Measurements from ENCODE around the gene KLHDC3.
A peak's percentile ranks its signal among the peaks of the same experiment; 100 is the strongest.
"Not testable (repeated sequence)": the region's sequence is repeated elsewhere in the genome, so short reads cannot be mapped to it uniquely, and the experiment has no call there.

KLHDC3 gene

DNA sequence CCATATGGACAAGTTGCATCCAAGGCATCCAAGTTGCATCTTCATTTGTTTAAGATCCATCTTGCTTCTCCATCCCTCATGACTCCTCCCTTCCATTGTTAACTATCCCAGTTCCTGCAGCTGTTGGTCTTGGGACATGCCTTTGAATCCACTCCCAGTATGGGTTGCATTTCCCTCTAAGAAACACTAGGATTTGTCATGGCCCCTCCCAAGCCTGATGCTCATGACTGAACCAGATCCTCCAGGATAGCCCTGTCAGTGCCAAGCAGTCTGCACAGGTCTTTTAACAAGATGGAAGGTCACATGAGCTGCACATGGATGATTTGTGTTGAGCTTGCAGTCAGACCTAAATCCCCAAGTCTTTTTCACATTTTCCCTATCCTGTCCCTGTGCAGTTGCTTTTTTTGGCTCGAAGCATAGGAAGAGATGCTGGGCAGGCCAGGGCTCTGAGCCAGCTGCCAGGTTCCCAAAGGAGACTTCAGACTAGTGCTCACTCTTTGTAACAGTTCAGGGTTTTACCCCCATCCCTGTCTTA lies 25.5 kb upstream of the KLHDC3 start:
- DNase-seq (ENCODE audit: low read depth) = peak; percentile 34

DNA sequence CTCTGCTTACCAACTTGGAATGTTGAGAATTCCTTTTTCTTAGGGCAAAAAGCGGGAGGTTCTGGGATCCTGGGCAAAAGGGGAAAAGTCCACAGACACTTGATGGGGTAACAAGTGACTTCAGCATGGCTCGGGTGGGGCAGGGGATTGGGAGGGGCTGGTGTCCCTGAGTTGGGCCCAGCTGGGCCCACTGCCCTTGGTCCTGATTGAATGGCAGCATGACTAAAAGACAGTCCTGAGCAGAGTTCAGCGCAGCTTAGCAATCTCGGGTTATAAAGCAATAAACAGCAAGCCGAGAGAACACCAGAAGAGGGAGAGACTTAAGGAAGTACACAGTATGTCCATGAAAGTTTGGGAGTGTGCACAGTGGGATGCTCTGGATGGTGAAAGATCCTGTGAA lies 24.1 kb upstream of the KLHDC3 start:
- DNase-seq (ENCODE audit: low read depth) = no peak

DNA sequence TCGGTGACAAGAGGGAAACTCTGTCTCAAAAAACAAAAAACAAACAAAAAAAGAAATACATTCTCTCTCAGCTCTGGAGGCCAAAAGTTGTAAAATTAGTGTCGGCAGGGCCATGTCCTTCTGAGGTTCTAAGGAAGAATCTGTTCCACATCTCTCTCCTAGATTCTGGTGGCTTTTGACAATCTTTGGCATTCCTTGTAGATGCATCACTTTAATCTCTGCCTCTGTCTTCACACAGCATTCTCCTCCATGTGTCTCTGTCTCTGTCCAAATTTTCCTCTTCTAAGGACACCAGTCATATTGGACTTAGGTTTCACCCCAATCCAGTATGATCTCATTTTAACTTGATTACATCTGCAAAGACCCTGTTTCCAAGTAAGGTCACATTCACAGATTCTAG lies 20.6 kb upstream of the KLHDC3 start:
- peak; percentile 68 for DNase-seq (ENCODE audit: low read depth)

DNA sequence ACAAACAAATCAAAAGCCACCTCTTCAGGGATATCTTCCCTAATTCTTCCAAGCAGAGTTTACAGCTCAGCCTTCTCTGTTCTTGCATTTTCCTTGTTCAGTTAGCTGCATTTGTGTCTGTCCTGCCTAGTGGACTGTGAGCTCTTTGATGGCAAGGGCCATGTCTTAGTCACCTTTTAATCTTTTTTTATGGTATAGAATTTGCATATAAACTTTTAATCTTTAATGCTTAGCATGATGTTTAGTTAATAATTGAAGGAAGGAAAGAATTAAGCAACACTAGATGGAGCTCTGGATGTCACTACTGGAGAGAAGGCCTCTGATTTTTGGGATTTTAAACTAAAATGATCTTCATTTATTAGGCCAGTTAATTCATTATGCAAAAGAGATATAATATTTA lies 17.5 kb upstream of the KLHDC3 start:
- DNase-seq (ENCODE audit: low read depth) = no peak

- DNase-seq (ENCODE audit: low read depth) = not testable (repeated sequence)
Observed at GRCh38 chr6:42998205-42998604, 15.8 kb upstream of the KLHDC3 start.

GRCh38 chr6:43001843-43002242 lies 12.2 kb upstream of the KLHDC3 start:
- no peak for DNase-seq (ENCODE audit: low read depth)

GRCh38 chr6:43005844-43006243 lies 8.2 kb upstream of the KLHDC3 start:
- no peak for DNase-seq (ENCODE audit: low read depth)

DNA sequence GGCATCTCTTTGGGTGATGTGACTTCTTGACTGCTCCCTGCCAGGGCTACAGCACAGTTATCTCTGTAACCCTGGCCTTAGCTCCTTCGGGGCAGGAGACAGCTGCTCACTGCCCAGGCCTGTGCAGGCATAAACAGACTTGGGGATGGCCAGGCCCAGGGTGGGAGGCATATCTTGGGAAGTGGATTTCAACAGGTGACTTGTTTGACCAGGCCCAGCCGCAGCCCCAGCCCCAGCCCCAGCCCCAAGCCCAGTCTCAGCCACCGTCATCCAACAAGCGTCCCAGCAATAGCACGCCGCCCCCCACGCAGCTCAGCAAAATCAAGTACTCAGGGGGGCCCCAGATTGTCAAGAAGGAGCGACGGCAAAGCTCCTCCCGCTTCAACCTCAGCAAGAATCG lies 7.8 kb upstream of the KLHDC3 start:
- no peak for DNase-seq (ENCODE audit: low read depth)

- no peak for DNase-seq (ENCODE audit: low read depth)
Observed at GRCh38 chr6:43007126-43007525, 6.9 kb upstream of the KLHDC3 start.

- DNase-seq (ENCODE audit: low read depth) = peak; percentile 51
Observed at GRCh38 chr6:43009124-43009523, 4.9 kb upstream of the KLHDC3 start.

DNA sequence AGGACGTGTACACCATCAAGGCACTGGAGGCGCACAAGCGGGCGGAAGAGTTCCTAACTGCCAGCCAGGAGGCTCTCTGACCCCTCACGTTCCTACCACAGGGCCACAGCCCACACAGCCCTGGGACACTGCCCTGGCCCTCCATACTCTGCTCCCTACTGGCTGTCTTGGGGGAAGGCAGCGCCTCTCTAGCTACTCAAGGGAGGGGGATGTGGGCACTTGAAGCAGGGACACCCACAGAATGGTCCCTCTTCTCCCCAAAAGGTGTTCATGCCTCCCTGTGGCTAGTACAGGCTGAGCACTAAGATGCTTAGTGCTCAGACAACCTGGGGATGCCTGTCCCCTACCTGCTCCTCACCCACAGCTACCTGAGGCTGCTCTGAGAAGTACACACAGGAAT lies 2.8 kb upstream of the KLHDC3 start:
- DNase-seq (ENCODE audit: low read depth) = no peak

GRCh38 chr6:43012364-43012763 lies 1.7 kb upstream of the KLHDC3 start:
- no peak for DNase-seq (ENCODE audit: low read depth)

DNA sequence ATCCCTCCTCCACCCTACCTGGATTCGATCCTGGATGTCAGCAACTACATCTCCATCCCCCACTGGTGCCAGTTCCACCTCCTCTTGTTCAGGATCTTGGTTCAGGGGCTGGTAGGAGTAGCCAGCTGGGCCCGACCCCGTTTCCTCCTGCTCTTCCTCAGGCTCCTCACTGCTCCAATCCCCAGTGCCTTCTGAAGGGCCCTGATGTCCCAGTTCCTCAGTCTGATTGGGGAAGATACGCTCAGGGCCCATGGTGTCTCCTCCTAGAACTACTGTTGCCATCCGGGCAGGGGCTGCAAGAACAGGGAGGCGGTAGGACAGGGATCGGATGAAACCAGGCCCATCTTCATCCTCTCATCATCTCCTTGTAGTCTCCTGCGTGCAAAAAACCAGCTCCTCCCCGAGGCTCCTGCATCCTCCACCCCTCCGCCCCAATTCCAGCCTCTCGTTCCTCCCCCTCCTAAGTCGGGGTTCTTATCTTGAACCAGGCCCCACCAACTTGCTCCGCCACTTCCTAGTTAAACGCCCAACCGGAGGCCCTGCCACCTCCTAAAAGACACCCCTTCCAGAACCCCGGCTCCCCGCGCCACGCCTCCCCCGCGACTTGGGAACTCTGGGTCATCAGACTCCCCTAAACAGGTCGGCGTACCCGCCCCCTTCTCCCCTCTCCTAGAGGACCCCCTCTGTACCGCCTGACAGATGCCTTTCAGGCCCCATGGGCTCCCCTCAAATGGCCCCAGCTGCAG lies 779 bp upstream of the KLHDC3 start:
- no peak for DNase-seq (ENCODE audit: low read depth)

DNA sequence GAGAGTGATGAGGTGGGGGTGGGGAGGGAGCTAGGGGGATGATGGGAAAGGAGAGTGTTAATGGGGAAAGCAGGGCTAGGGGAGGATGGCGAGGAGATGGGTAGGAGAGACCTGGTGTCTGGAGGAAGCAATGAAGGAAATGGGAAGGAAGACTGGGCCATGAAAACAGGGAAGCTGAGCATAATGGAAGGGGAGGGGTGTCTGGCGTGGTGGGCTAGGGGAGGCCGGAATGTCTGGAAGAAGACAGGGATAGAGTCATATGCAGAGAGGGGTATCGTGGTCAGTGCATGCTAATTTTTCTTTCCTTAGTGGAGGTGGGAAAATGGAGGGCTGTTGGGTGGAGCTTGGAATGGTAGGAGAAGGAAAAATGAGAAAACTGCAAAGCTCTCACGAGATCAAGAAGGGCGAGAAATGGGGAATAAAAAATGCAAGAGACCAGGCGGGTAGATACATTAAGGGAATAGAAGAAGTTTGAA lies 423 bp downstream of the KLHDC3 start:
- DNase-seq (ENCODE audit: low read depth) = peak; percentile 66

- no peak for DNase-seq (ENCODE audit: low read depth)
Observed at GRCh38 chr6:43016176-43016942, 2.3 kb downstream of the KLHDC3 start.

GRCh38 chr6:43016943-43017334 lies 2.9 kb downstream of the KLHDC3 start:
- DNase-seq (ENCODE audit: low read depth) = no peak

- DNase-seq (ENCODE audit: low read depth) = no peak
Observed at GRCh38 chr6:43019152-43019551, 5.1 kb downstream of the KLHDC3 start.

DNA sequence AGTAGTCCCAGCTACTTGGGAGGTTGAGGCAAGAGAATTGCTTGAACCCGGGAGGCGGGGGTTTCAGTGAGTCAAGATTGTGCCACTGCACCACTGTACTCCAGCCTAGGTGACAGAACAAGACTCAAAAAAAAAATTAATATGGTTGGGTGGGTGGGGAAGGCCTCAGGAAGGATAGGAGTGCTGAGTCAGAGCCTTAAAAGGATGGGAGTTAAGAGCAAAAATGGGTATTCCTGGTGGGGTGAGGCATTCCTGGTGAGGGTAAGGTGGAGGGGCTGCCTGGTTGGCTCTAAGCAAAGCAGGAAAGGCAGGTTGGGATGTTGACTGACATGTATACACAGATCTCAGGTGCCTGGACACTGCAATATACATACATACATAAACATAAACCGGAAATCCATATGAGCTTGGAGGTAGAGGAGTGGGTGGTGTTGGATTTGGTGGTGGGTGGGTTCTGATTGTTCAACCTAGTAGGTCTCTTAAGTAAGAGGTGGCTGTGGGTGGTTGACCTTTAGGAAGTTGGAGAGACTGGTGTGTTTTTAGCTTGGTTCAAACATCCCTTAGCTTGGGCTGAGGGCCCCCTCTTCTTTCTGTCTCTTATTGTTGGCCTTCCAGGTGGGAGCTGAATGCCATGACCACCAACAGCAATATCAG lies 6.1 kb downstream of the KLHDC3 start:
- DNase-seq (ENCODE audit: low read depth) = no peak

DNA sequence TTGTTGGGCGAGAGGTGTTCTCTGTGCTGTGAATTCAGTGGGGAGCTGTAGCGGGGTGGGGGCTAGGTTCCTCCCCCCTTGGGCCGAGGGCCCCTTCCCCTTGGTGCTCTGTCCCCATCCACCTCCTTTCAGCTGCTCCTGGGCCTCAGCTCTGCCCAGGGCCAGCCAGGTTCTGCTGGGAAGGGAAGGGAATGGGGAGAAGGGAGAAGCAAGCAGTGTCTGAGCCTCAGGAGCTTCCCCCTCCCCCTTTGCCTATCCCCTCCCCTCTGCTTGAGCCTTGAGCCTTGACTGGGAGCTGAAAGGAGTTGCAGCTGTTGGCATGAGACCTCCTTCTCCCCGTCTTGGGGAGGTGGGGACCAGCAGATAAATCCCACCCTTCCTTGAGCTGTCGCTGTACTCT lies 6.8 kb downstream of the KLHDC3 start:
- peak; percentile 8 for DNase-seq (ENCODE audit: low read depth)

- DNase-seq (ENCODE audit: low read depth) = peak; percentile 77
Observed at GRCh38 chr6:43021270-43022047, 7.4 kb downstream of the KLHDC3 start, which contains the start of gene RRP36. Gene RRP36, plus strand, starts transcription at chr6:43021623. Its CDS starts 32 bp downstream, at chr6:43021655.

DNA sequence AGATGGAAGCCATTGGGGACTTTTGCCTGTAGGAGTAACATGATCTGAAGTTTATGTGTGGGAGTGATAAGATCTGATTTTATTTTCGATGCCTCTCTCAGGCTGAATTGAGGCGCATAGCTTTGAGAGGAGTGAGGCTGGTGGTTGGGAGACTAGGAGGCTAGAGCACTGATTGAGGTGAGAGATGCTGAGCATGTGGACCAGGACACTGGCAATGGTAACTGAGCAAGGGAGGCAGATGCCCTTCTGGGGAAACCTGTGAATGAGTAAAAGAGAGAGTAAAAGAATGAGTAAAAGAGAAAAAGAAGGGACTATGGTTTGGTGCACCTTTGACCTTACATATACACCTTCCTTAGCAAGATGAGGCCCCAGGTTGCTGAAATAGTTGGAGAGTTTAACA lies 10.4 kb downstream of the KLHDC3 start:
- no peak for DNase-seq (ENCODE audit: low read depth)

- DNase-seq (ENCODE audit: low read depth) = no peak
Observed at GRCh38 chr6:43026365-43026764, 12.3 kb downstream of the KLHDC3 start.
